ENCODE measurements around the gene STARD7.

GRCh38 chr2:96184188-96184587 lies 24.4 kb downstream of the STARD7 start:
- TF ChIP-seq POLR2A (IDR thresholded peaks at IDR 0.05) = no peak
- TF ChIP-seq, protein P1, sequence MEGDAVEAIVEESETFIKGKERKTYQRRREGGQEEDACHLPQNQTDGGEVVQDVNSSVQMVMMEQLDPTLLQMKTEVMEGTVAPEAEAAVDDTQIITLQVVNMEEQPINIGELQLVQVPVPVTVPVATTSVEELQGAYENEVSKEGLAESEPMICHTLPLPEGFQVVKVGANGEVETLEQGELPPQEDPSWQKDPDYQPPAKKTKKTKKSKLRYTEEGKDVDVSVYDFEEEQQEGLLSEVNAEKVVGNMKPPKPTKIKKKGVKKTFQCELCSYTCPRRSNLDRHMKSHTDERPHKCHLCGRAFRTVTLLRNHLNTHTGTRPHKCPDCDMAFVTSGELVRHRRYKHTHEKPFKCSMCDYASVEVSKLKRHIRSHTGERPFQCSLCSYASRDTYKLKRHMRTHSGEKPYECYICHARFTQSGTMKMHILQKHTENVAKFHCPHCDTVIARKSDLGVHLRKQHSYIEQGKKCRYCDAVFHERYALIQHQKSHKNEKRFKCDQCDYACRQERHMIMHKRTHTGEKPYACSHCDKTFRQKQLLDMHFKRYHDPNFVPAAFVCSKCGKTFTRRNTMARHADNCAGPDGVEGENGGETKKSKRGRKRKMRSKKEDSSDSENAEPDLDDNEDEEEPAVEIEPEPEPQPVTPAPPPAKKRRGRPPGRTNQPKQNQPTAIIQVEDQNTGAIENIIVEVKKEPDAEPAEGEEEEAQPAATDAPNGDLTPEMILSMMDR (IDR thresholded peaks at IDR 0.05) = no peak

Measured in Peyer's patch (tissue), 4 donors.